Hypothalamus (tissue), 51 donors: ENCODE measurements around the gene CCR6.

Experiments used
- DNase-seq, 51 donors: peaks; one replicate each; lab custom pipeline; 2025; lab: John Stamatoyannopoulos, UW

Gene CCR6

GRCh38 chr6:167097770-167098169 lies 25.1 kb upstream of the CCR6 start:
- no peak for DNase-seq

GRCh38 chr6:167098825-167099225 lies 24.1 kb upstream of the CCR6 start:
- no peak for DNase-seq

GRCh38 chr6:167099707-167100106 lies 23.2 kb upstream of the CCR6 start:
- no peak for DNase-seq

- DNase-seq: no peak
Observed at GRCh38 chr6:167100241-167100674, 22.6 kb upstream of the CCR6 start.

- no peak for DNase-seq
Observed at GRCh38 chr6:167102318-167102717, 20.6 kb upstream of the CCR6 start.

- no peak for DNase-seq
Observed at GRCh38 chr6:167103041-167103891, 19.6 kb upstream of the CCR6 start.

- no peak for DNase-seq
Observed at GRCh38 chr6:167104388-167104787, 18.5 kb upstream of the CCR6 start.

- DNase-seq: no peak
Observed at GRCh38 chr6:167105060-167105459, 17.8 kb upstream of the CCR6 start.

GRCh38 chr6:167106406-167106805 lies 16.5 kb upstream of the CCR6 start:
- DNase-seq: no peak

GRCh38 chr6:167107787-167108186 lies 15.1 kb upstream of the CCR6 start:
- no peak for DNase-seq

- DNase-seq: no peak
Observed at GRCh38 chr6:167108278-167108677, 14.6 kb upstream of the CCR6 start.

GRCh38 chr6:167109651-167110050 lies 13.2 kb upstream of the CCR6 start:
- DNase-seq: no peak

- no peak for DNase-seq
Observed at GRCh38 chr6:167111597-167111996, 11.3 kb upstream of the CCR6 start.

- no peak for DNase-seq
Observed at GRCh38 chr6:167112421-167112820, 10.5 kb upstream of the CCR6 start.

- no peak for DNase-seq
Observed at GRCh38 chr6:167113047-167113754, 9.7 kb upstream of the CCR6 start.

- DNase-seq: peak in 3 of 51 donors; percentile 14 to 31 (median 25)
Observed at GRCh38 chr6:167113935-167114910, 8.7 kb upstream of the CCR6 start.

GRCh38 chr6:167115054-167115453 lies 7.8 kb upstream of the CCR6 start:
- no peak for DNase-seq

GRCh38 chr6:167116109-167116837 lies 6.6 kb upstream of the CCR6 start:
- DNase-seq: no peak

GRCh38 chr6:167116838-167117228 lies 6.1 kb upstream of the CCR6 start:
- no peak for DNase-seq

- DNase-seq: no peak
Observed at GRCh38 chr6:167118006-167118405, 4.9 kb upstream of the CCR6 start.
